Measurements from ENCODE around the gene NKX1-1. TPM values are rescaled to one million over a fixed set of nuclear protein-coding genes. Genes with fewer than 3 reads are reported as not detected.

NKX1-1 gene
- total and polyA plus RNA-seq, 2 experiments from 2014 or later: not detected

DNA sequence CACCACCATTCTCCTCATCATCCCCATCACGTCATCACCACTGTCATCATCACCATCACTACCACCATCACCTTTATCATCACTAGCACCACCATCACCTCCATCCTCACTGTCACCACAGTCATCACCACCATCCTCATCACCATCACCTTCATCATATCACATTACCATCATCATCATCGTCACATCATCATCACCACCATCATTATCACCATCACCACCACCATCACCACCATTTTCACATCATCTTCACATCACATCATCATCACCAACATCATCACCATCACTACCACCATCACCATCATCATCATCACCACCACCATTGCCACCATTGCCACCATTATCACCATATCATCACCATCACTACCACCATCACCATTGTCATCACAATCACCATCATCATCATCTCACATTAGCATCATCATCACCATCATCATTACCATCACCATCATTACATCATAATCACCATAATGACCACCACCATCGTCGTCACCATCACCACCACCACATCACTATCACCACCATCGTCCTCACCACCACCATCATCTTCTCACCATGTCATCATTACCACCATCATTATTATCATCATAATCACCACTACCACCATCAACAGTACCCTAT lies 46.3 kb upstream of the NKX1-1 start:
- ATAC-seq (no peak), DNase-seq (ENCODE audit: low spot score) (no peak)
- Histone ChIP-seq H3K27me3 (ENCODE audit: insufficient read depth) (no peaks in the 10 kb centered on the region), H3K4me1 (ENCODE audit: insufficient read depth) (peaks cover 9% of the 10 kb centered on the region; the same call in 1 of the 2 replicates), H3K4me2 (no peak overlapping the region), H3K27ac (ENCODE audit: low read depth) (no peak overlapping the region), H3F3A (replicated peaks; ENCODE audit: low read depth) (no peaks in the 10 kb centered on the region), H4K20me1 (replicated peaks; ENCODE audit: insufficient read depth) (no peaks in the 10 kb centered on the region), H3K9me2 (ENCODE audit: insufficient read depth) (peaks cover 26% of the 10 kb centered on the region), H3K4me3 (no peak overlapping the region), H2AFZ (no peak overlapping the region), H3K36me3 (ENCODE audit: insufficient read depth) (no peaks in the 10 kb centered on the region), H3K79me2 (replicated peaks; ENCODE audit: insufficient read depth) (no peaks in the 10 kb centered on the region)
- Mint-ChIP-seq H3K4me3 (no peak overlapping the region; the same call in 2 of the 3 replicates), H3K27me3 (ENCODE audit: insufficient read depth, low read depth, poor library complexity) (peaks cover 4% of the 10 kb centered on the region), H3K4me1 (peaks cover 5% of the 10 kb centered on the region), H3K36me3 (ENCODE audit: low read depth) (peaks cover 16% of the 10 kb centered on the region), H3K9me3 (peaks cover 27% of the 10 kb centered on the region), H3K27ac (no peak overlapping the region)
- TF ChIP-seq, protein P1, sequence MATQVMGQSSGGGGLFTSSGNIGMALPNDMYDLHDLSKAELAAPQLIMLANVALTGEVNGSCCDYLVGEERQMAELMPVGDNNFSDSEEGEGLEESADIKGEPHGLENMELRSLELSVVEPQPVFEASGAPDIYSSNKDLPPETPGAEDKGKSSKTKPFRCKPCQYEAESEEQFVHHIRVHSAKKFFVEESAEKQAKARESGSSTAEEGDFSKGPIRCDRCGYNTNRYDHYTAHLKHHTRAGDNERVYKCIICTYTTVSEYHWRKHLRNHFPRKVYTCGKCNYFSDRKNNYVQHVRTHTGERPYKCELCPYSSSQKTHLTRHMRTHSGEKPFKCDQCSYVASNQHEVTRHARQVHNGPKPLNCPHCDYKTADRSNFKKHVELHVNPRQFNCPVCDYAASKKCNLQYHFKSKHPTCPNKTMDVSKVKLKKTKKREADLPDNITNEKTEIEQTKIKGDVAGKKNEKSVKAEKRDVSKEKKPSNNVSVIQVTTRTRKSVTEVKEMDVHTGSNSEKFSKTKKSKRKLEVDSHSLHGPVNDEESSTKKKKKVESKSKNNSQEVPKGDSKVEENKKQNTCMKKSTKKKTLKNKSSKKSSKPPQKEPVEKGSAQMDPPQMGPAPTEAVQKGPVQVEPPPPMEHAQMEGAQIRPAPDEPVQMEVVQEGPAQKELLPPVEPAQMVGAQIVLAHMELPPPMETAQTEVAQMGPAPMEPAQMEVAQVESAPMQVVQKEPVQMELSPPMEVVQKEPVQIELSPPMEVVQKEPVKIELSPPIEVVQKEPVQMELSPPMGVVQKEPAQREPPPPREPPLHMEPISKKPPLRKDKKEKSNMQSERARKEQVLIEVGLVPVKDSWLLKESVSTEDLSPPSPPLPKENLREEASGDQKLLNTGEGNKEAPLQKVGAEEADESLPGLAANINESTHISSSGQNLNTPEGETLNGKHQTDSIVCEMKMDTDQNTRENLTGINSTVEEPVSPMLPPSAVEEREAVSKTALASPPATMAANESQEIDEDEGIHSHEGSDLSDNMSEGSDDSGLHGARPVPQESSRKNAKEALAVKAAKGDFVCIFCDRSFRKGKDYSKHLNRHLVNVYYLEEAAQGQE (IDR thresholded peaks at IDR 0.05; ENCODE audit: unreplicated experiment): no peak
- TF ChIP-seq NANOG (IDR thresholded peaks at IDR 0.05; ENCODE audit: borderline replicate concordance) (no peak), EZH2phosphoT487 (IDR thresholded peaks at IDR 0.05; ENCODE audit: unreplicated experiment) (no peak), POLR2AphosphoS5 (IDR thresholded peaks at IDR 0.05; ENCODE audit: low read depth) (no peak), JUNB (IDR thresholded peaks at IDR 0.05; ENCODE audit: unreplicated experiment) (no peak), ZNF331 (CRISPR knock-in tag; IDR thresholded peaks at IDR 0.05; ENCODE audit: low read depth) (no peak), STAT1 (IDR thresholded peaks at IDR 0.05; ENCODE audit: unreplicated experiment) (no peak), EZH2 (IDR thresholded peaks at IDR 0.05; ENCODE audit: low read depth, unreplicated experiment) (no peak), CREB1 (CRISPR knock-in tag; IDR thresholded peaks at IDR 0.05; ENCODE audit: low read depth) (no peak)

DNA sequence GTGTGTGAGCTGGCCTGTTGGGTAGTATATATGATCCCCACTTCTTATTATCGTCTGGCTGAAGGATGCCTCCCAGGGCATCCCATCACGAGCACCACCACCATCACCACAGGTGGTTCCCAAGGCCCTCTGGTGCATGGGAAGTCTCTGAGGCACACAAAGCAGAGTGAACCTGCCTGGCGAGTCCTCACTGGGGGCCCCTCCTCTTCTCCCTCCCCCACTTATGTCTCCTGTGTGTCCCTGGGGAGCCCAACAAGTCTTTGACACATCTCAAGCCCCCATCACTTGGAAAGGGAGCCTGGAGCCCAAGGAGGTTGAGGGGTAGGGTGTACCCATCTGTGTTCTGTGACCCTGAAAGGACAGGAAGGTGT lies 45.5 kb upstream of the NKX1-1 start:
- no peak overlapping the region for H3K4me2 ChIP-seq
- DNase-seq (ENCODE audit: low spot score): no peak
- H3K27me3 Mint-ChIP-seq (ENCODE audit: insufficient read depth, low read depth, poor library complexity): peaks cover 4% of the 10 kb centered on the region
- H3K36me3 Mint-ChIP-seq (ENCODE audit: low read depth): peaks cover 14% of the 10 kb centered on the region
- no peak for ATAC-seq
- no peak overlapping the region for H3K4me3 Mint-ChIP-seq
- no peak overlapping the region for H3K27ac ChIP-seq (ENCODE audit: low read depth)
- no peak overlapping the region for H3K4me3 ChIP-seq
- TF ChIP-seq, protein P2, sequence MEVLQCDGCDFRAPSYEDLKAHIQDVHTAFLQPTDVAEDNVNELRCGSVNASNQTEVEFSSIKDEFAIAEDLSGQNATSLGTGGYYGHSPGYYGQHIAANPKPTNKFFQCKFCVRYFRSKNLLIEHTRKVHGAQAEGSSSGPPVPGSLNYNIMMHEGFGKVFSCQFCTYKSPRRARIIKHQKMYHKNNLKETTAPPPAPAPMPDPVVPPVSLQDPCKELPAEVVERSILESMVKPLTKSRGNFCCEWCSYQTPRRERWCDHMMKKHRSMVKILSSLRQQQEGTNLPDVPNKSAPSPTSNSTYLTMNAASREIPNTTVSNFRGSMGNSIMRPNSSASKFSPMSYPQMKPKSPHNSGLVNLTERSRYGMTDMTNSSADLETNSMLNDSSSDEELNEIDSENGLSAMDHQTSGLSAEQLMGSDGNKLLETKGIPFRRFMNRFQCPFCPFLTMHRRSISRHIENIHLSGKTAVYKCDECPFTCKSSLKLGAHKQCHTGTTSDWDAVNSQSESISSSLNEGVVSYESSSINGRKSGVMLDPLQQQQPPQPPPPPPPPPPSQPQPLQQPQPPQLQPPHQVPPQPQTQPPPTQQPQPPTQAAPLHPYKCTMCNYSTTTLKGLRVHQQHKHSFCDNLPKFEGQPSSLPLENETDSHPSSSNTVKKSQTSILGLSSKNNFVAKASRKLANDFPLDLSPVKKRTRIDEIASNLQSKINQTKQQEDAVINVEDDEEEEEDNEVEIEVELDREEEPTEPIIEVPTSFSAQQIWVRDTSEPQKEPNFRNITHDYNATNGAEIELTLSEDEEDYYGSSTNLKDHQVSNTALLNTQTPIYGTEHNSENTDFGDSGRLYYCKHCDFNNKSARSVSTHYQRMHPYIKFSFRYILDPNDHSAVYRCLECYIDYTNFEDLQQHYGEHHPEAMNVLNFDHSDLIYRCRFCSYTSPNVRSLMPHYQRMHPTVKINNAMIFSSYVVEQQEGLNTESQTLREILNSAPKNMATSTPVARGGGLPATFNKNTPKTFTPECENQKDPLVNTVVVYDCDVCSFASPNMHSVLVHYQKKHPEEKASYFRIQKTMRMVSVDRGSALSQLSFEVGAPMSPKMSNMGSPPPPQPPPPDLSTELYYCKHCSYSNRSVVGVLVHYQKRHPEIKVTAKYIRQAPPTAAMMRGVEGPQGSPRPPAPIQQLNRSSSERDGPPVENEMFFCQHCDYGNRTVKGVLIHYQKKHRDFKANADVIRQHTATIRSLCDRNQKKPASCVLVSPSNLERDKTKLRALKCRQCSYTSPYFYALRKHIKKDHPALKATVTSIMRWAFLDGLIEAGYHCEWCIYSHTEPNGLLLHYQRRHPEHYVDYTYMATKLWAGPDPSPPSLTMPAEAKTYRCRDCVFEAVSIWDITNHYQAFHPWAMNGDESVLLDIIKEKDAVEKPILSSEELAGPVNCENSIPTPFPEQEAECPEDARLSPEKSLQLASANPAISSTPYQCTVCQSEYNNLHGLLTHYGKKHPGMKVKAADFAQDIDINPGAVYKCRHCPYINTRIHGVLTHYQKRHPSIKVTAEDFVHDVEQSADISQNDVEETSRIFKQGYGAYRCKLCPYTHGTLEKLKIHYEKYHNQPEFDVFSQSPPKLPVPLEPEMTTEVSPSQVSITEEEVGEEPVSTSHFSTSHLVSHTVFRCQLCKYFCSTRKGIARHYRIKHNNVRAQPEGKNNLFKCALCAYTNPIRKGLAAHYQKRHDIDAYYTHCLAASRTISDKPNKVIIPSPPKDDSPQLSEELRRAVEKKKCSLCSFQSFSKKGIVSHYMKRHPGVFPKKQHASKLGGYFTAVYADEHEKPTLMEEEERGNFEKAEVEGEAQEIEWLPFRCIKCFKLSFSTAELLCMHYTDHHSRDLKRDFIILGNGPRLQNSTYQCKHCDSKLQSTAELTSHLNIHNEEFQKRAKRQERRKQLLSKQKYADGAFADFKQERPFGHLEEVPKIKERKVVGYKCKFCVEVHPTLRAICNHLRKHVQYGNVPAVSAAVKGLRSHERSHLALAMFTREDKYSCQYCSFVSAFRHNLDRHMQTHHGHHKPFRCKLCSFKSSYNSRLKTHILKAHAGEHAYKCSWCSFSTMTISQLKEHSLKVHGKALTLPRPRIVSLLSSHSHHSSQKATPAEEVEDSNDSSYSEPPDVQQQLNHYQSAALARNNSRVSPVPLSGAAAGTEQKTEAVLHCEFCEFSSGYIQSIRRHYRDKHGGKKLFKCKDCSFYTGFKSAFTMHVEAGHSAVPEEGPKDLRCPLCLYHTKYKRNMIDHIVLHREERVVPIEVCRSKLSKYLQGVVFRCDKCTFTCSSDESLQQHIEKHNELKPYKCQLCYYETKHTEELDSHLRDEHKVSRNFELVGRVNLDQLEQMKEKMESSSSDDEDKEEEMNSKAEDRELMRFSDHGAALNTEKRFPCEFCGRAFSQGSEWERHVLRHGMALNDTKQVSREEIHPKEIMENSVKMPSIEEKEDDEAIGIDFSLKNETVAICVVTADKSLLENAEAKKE (CRISPR knock-in tag; IDR thresholded peaks at IDR 0.05): no peak
- H3K4me1 Mint-ChIP-seq: peaks cover 1% of the 10 kb centered on the region
- peaks cover 25% of the 10 kb centered on the region for H3K9me3 Mint-ChIP-seq
- H3K27me3 ChIP-seq (ENCODE audit: insufficient read depth): no peaks in the 10 kb centered on the region
- no peaks in the 10 kb centered on the region for H3K79me2 ChIP-seq (replicated peaks; ENCODE audit: insufficient read depth)
- no peaks in the 10 kb centered on the region for H3F3A ChIP-seq (replicated peaks; ENCODE audit: low read depth)
- no peak overlapping the region for H3K27ac Mint-ChIP-seq
- no peak overlapping the region for H2AFZ ChIP-seq
- peaks cover 5% of the 10 kb centered on the region; the same call in 1 of the 2 replicates for H3K4me1 ChIP-seq (ENCODE audit: insufficient read depth)
- H3K9me2 ChIP-seq (ENCODE audit: insufficient read depth): peaks cover 26% of the 10 kb centered on the region
- no peaks in the 10 kb centered on the region for H4K20me1 ChIP-seq (replicated peaks; ENCODE audit: insufficient read depth)
- no peaks in the 10 kb centered on the region for H3K36me3 ChIP-seq (ENCODE audit: insufficient read depth)
